Activated CD8-positive, alpha-beta memory T cell treated with anti-CD3 and anti-CD28 coated beads, Interleukin-2, amount 10 ng/mL, durations not matched to agents 7 days and 5 days (primary cell): Measurements from ENCODE around the gene RBPJL. TPM values are rescaled to one million over a fixed set of nuclear protein-coding genes. Genes with fewer than 3 reads are reported as not detected.
A peak's percentile ranks its signal among the peaks of the same experiment; 100 is the strongest.

Experiments used
- ATAC-seq: fragments of 150-1000 bp; cut with Tn5 transposase; one replicate; pipeline ENCODE4 v1.10.0; 2021; ENCODE audit warnings: moderate library complexity
- CTCF ChIA-PET: fragments of 350-600 bp; sonication (Branson Sonifier 250); formaldehyde crosslinking; loops from one replicate; lab custom pipeline; 2021; ENCODE audit warnings: antibody characterized with exemption; lab: Charles Lee
- DNase-seq: peaks from one replicate; pipeline ENCODE4 v3.0.0-alpha.2; 2020
- H3K27ac Mint-ChIP-seq: one replicate; pipeline ENCODE4 v1.8.0; 2021; ENCODE audit warnings: mild to moderate bottlenecking, mixed read lengths
- H3K27me3 Mint-ChIP-seq: one replicate; pipeline ENCODE4 v1.8.0; 2021; ENCODE audit warnings: mixed read lengths
- H3K36me3 Mint-ChIP-seq: one replicate; pipeline ENCODE4 v1.8.0; 2021; ENCODE audit warnings: mild to moderate bottlenecking, mixed read lengths
- H3K4me1 Mint-ChIP-seq: one replicate; pipeline ENCODE4 v1.8.0; 2021; ENCODE audit warnings: mixed read lengths
- H3K4me3 Mint-ChIP-seq: one replicate; pipeline ENCODE4 v1.8.0; 2021; ENCODE audit warnings: mild to moderate bottlenecking, moderate library complexity, mixed read lengths
- H3K9me3 Mint-ChIP-seq: one replicate; pipeline ENCODE4 v1.8.0; 2022; ENCODE audit warnings: low read depth, mixed read lengths
- total RNA-seq, 2 experiments: library from RNA; stranded (reverse); gene quantifications; one replicate each; pipeline ENCODE4 v1.2.3, GENCODE V29; 2021

The RBPJL gene, protein sequence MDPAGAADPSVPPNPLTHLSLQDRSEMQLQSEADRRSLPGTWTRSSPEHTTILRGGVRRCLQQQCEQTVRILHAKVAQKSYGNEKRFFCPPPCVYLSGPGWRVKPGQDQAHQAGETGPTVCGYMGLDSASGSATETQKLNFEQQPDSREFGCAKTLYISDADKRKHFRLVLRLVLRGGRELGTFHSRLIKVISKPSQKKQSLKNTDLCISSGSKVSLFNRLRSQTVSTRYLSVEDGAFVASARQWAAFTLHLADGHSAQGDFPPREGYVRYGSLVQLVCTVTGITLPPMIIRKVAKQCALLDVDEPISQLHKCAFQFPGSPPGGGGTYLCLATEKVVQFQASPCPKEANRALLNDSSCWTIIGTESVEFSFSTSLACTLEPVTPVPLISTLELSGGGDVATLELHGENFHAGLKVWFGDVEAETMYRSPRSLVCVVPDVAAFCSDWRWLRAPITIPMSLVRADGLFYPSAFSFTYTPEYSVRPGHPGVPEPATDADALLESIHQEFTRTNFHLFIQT
- not detected for total RNA-seq

- Mint-ChIP-seq H3K9me3 (no peaks in the 10 kb centered on the region), H3K27me3 (peaks cover 40% of the 10 kb centered on the region), H3K27ac (no peak within 1 kb of the TSS), H3K4me3 (no peak within 1 kb of the TSS), H3K4me1 (peaks cover 31% of the 10 kb centered on the region), H3K36me3 (peaks cover 1% of the 10 kb centered on the region)
- DNase-seq (peak; percentile 57), ATAC-seq (peak; percentile 52)
- CTCF ChIA-PET, result interaction anchor here (0.9 kb wide), 1 partner anchor 131 kb away, joined by 3 read pairs; no protein-coding TSS in a partner anchor
These were observed at the start of gene RBPJL for GRCh38 chr20:45306431-45306982. Gene RBPJL (plus strand): TSS chr20:45306840. CDS start chr20:45306923, 83 bp downstream.

DNA sequence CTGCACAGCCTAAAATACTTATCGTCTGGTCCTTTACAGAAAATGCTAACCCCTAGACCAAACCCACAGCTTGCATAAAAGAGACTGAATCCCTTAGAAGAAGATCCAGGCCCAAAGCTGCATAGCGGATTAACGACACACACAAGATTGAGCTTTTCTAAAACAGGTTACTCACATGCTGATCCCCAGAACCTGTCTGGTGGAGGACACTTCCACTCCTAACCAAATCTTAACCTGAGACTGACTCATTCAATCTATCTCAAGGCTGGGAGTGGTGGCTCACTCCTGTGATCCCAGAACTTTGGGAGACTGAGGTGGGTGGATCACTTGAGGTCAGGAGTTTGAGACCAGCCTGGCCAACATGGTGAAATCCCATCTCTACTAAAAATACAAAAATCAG lies 49.5 kb upstream of the RBPJL start:
- no peaks in the 10 kb centered on the region for H3K36me3 Mint-ChIP-seq
- CTCF ChIA-PET, result no interaction called here

GRCh38 chr20:45257711-45258110 lies 48.9 kb upstream of the RBPJL start:
- Mint-ChIP-seq H3K4me1 (peaks cover 7% of the 10 kb centered on the region), H3K27ac (no peak overlapping the region), H3K36me3 (no peaks in the 10 kb centered on the region), H3K27me3 (peaks cover 58% of the 10 kb centered on the region), H3K9me3 (no peaks in the 10 kb centered on the region), H3K4me3 (no peak overlapping the region)
- ATAC-seq (no peak), DNase-seq (no peak)
- CTCF ChIA-PET, result no interaction called here

More for the DNA sequence above, 49.5 kb upstream of the RBPJL start:
- DNase-seq (no peak), ATAC-seq (no peak)
- no peaks in the 10 kb centered on the region for H3K9me3 Mint-ChIP-seq
- H3K4me3 Mint-ChIP-seq, result no peak overlapping the region
- peaks cover 7% of the 10 kb centered on the region for H3K4me1 Mint-ChIP-seq
- H3K27ac Mint-ChIP-seq, result no peak overlapping the region
- peaks cover 55% of the 10 kb centered on the region for H3K27me3 Mint-ChIP-seq

DNA sequence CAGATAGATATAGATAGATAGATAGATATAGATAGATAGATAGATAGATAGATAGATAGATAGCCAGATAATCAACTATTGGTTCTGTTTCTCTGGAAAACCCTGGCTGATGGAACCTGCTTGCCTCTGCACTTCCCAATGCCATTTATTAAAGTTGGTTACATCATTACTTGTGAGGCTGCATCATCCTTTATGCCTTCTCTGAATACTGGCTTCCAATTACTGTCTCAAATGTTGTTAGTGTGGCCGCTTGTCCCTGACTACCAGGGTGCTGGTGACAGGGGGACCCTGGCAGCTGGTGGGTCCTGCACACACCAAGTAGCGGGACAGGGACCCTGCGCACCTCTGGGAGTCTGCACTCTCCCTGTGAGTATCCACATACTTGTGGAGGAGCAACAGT lies 48.4 kb upstream of the RBPJL start:
- H3K27me3 Mint-ChIP-seq, result peaks cover 56% of the 10 kb centered on the region
- no peak for DNase-seq
- no peak for ATAC-seq
- peaks cover 7% of the 10 kb centered on the region for H3K4me1 Mint-ChIP-seq
- H3K36me3 Mint-ChIP-seq, result no peaks in the 10 kb centered on the region
- H3K27ac Mint-ChIP-seq, result no peak overlapping the region
- H3K4me3 Mint-ChIP-seq, result no peak overlapping the region
- CTCF ChIA-PET, result interaction anchor here (1.0 kb wide), 1 partner anchor 32 kb away, joined by 3 read pairs; no protein-coding TSS in a partner anchor
- no peaks in the 10 kb centered on the region for H3K9me3 Mint-ChIP-seq

DNA sequence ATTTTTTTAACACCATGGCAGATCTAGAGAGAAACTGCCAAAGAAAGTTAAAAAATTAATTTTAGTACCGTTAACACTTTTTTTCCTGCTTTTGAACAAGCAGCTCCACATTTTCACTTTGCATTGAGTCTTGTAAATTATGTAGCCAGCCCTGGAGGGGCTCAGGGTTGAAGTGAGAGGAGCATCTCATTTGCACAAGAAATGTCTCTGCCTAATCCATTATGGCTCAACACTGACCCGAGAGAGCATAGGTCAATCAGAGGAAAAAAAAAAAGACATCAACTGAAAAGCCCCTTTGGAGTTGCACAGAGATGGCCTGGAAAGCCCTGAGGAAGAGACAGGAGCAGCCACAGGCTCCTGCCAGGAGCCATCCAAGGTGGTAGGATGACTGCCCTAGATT lies 48.0 kb upstream of the RBPJL start:
- CTCF ChIA-PET, result interaction anchor here (1.0 kb wide), 1 partner anchor 32 kb away, joined by 3 read pairs; no protein-coding TSS in a partner anchor
- Mint-ChIP-seq H3K27me3 (peaks cover 56% of the 10 kb centered on the region), H3K27ac (no peak overlapping the region), H3K4me1 (peaks cover 7% of the 10 kb centered on the region), H3K4me3 (no peak overlapping the region), H3K9me3 (no peaks in the 10 kb centered on the region), H3K36me3 (no peaks in the 10 kb centered on the region)
- DNase-seq (no peak), ATAC-seq (no peak)

DNA sequence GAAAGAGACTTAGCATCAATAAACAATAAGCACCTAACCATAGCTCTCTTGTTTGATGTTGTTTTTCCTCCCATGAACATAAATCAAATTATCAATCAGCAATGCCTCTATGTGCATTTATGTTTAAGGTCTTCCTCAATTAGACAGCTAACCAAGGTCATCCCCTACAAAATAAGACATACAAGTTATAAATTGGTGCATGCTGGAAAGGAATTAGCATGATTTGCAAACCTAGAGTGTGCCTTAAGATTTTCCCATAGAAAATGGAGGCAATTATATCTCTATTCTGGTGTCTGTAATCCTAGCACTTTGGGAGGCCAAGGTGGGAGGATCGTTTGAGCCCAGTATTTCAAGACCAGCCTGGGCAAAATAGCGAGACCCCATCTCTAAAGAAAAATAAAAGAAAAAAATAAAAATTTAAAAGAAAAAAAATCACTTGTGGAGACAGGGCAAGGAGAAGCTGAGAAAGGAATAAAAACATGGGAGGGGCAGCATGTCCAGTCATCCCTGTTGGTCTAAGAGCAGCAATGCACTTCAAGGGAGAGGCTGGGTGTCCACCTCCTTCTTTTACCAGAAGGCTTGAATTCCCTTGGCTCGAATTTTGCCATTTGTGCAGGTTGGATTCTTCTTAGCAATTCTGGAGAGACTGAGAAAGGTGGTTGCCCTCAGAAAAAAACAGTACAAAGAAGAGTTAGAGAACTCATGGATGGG lies 42.9 kb upstream of the RBPJL start:
- H3K4me3 Mint-ChIP-seq, result no peak overlapping the region
- H3K27me3 Mint-ChIP-seq, result peaks cover 67% of the 10 kb centered on the region
- H3K4me1 Mint-ChIP-seq, result no peaks in the 10 kb centered on the region
- ATAC-seq, result no peak
- no peaks in the 10 kb centered on the region for H3K36me3 Mint-ChIP-seq
- CTCF ChIA-PET, result interaction anchor here (1.6 kb wide), 1 partner anchor 29 kb away, joined by 5 read pairs; no protein-coding TSS in a partner anchor
- no peak overlapping the region for H3K27ac Mint-ChIP-seq
- no peak for DNase-seq
- H3K9me3 Mint-ChIP-seq, result no peaks in the 10 kb centered on the region

DNA sequence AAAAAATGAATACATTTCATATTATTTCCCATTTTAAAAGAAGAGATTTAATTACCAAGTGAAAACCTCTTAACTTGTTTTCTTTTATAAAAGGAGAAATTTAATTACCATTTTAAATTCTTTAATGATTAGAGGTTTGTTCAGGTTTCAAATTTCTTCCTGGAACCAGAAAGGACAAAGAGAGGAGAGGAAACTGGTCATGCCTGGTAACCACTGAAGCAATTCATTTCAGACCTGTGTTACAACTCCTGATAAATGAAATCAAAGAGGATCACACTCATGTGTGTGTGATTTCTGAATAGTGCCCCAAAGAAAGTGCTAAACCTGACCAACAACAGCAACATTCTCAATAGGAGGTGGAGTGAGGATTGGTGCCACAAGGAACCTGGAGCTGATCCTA lies 39.7 kb upstream of the RBPJL start:
- Mint-ChIP-seq H3K9me3 (no peaks in the 10 kb centered on the region), H3K27ac (no peak overlapping the region), H3K36me3 (no peaks in the 10 kb centered on the region), H3K4me3 (no peak overlapping the region), H3K27me3 (peaks cover 65% of the 10 kb centered on the region), H3K4me1 (no peaks in the 10 kb centered on the region)
- ATAC-seq, result no peak
- CTCF ChIA-PET, result no interaction called here
- no peak for DNase-seq

DNA sequence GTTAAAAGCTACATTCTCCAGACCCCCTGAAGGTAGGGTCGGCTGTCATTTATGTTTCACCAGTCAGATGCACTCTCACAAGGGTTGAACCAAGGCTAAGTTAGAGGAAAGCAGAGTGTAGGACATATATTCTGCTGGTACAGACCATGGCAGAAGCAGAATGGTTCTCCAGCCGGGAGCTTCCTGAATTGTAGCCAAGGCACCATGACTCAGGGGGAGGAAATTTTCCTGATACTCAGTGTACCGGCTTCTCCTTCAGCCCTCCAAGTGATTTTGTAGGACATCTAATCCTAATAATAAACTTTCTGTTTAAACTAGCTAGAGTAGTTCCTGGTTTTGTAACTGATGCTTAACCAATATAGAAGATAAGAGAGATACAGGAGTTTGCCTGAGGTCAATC lies 38.1 kb upstream of the RBPJL start:
- DNase-seq (no peak), ATAC-seq (no peak)
- H3K27ac Mint-ChIP-seq, result no peak overlapping the region
- peaks cover 65% of the 10 kb centered on the region for H3K27me3 Mint-ChIP-seq
- CTCF ChIA-PET, result interaction anchor here (1.3 kb wide), 1 partner anchor 25 kb away, joined by 5 read pairs; no protein-coding TSS in a partner anchor
- H3K4me1 Mint-ChIP-seq, result no peaks in the 10 kb centered on the region
- no peak overlapping the region for H3K4me3 Mint-ChIP-seq
- H3K36me3 Mint-ChIP-seq, result no peaks in the 10 kb centered on the region
- H3K9me3 Mint-ChIP-seq, result no peaks in the 10 kb centered on the region

DNA sequence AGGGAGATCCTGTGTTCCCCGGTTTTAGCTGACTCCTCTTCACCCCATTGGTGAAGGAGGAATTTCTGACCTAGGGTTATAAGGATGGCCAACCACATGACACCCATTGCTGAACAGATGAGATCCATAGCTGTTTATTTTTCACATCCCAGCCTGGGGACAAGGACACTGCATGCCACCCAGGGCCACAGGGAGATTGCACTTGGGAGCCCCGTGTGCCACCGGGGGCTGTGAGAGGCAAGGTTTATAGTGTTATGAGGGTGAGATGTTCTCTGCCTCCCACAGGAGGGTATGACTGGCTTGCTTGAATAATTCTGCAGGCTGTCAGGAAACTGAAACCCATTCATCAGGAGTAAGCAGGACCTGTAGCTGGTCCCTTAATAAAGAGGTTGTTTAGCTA lies 37.6 kb upstream of the RBPJL start:
- peaks cover 68% of the 10 kb centered on the region for H3K27me3 Mint-ChIP-seq
- H3K27ac Mint-ChIP-seq, result no peak overlapping the region
- ATAC-seq (no peak), DNase-seq (no peak)
- H3K9me3 Mint-ChIP-seq, result no peaks in the 10 kb centered on the region
- no peaks in the 10 kb centered on the region for H3K36me3 Mint-ChIP-seq
- H3K4me3 Mint-ChIP-seq, result no peak overlapping the region
- CTCF ChIA-PET, result interaction anchor here (1.3 kb wide), 1 partner anchor 25 kb away, joined by 5 read pairs; no protein-coding TSS in a partner anchor
- H3K4me1 Mint-ChIP-seq, result no peaks in the 10 kb centered on the region

- DNase-seq (no peak), ATAC-seq (no peak)
- peaks cover 66% of the 10 kb centered on the region for H3K27me3 Mint-ChIP-seq
- H3K9me3 Mint-ChIP-seq, result no peaks in the 10 kb centered on the region
- H3K27ac Mint-ChIP-seq, result no peak overlapping the region
- CTCF ChIA-PET, result interaction anchor here (1.3 kb wide), 1 partner anchor 24 kb away, joined by 5 read pairs; no protein-coding TSS in a partner anchor
- no peak overlapping the region for H3K4me3 Mint-ChIP-seq
- H3K4me1 Mint-ChIP-seq, result no peaks in the 10 kb centered on the region
- H3K36me3 Mint-ChIP-seq, result no peaks in the 10 kb centered on the region
These were observed 36.8 kb upstream of the RBPJL start for GRCh38 chr20:45269754-45270270.

DNA sequence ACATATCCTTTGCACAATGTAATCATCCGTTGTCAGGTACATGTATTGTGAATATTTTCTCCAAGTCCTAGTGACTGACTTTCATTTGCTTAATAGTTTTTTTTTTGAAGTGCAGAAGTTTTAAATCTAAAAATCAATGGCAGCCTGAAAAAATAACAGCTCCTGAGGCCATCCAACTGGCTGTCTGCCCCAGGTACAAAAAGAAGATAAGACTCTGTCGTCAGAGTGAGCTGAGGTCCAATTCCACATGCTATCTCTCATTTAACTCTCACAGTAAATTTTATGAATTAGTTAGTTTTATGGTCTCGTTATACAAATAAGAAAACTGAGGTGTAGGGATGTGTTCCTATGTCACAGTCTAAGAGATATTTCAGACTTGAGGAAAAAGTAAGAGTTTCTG lies 31.3 kb upstream of the RBPJL start:
- no peak overlapping the region for H3K4me3 Mint-ChIP-seq
- ATAC-seq, result no peak
- no peaks in the 10 kb centered on the region for H3K36me3 Mint-ChIP-seq
- no peaks in the 10 kb centered on the region for H3K4me1 Mint-ChIP-seq
- no peak overlapping the region for H3K27ac Mint-ChIP-seq
- CTCF ChIA-PET, result no interaction called here
- H3K27me3 Mint-ChIP-seq, result peaks cover 73% of the 10 kb centered on the region
- H3K9me3 Mint-ChIP-seq, result no peaks in the 10 kb centered on the region
- no peak for DNase-seq

- H3K27me3 Mint-ChIP-seq, result peaks cover 47% of the 10 kb centered on the region
- no peak for DNase-seq
- ATAC-seq, result no peak
- H3K27ac Mint-ChIP-seq, result no peak overlapping the region
- peaks cover 2% of the 10 kb centered on the region for H3K4me1 Mint-ChIP-seq
- CTCF ChIA-PET, result interaction anchor here (1.1 to 3.4 kb wide), 2 partner anchors 13 to 15 kb away, joined by 3 to 12 read pairs; no protein-coding TSS in a partner anchor
- no peak overlapping the region for H3K4me3 Mint-ChIP-seq
- H3K9me3 Mint-ChIP-seq, result no peaks in the 10 kb centered on the region
- H3K36me3 Mint-ChIP-seq, result no peaks in the 10 kb centered on the region
These were observed 26.6 kb upstream of the RBPJL start for GRCh38 chr20:45279992-45280391.
